A549 (cell line): ENCODE data around the gene TMEM121. TPM values are rescaled to one million over a fixed set of nuclear protein-coding genes. Genes with fewer than 3 reads are reported as not detected.

Source experiments
- ATAC-seq, 2 experiments: fragments of 200-7000 bp in 1 of 2; fragments of >200 bp in 1 of 2; cut with Nextera tagmentation in 1 of 2; cut with Tn5 transposase in 1 of 2; 3 replicates each; pipeline versions ENCODE4 v1.8.0 to v1.9.1; 2018 to 2020; ENCODE audit warnings: mild to moderate bottlenecking in 1 of 2, moderate library complexity in 1 of 2
- CTCF ChIA-PET: fragments of 300-600 bp; sonication (Branson Sonifier 250); formaldehyde crosslinking; extraction: SDS; loops from one replicate; lab custom pipeline; 2021; ENCODE audit warnings: antibody characterized with exemption, inconsistent platforms; lab: Yijun Ruan, JAX
- POLR2A ChIA-PET: fragments of 350-600 bp; formaldehyde crosslinking; extraction: SDS; loops from one replicate; lab custom pipeline; 2021; ENCODE audit warnings: antibody characterized with exemption, inconsistent platforms; lab: Yijun Ruan, JAX
- DNase-seq, 2 experiments: peaks; one replicate each; pipeline versions ENCODE4 v3.0.0 to v3.0.0-alpha.2; 2011 to 2016; ENCODE audit warnings: low read depth in 1 of 2, low spot score in 1 of 2
- FAIRE-seq: peaks from 2 replicates; lab custom pipeline; 2011; peaks lifted over from hg19 to GRCh38; lab: Jason Lieb, UNC
- H3K27ac ChIP-seq, 2 experiments: fragments of >200 bp; sonication (Bioruptor Twin); formaldehyde crosslinking; 3 replicates each; pipeline ENCODE4 v1.5.1; 2016 to 2017
- H3K4me1 ChIP-seq: fragments of >200 bp; sonication (Bioruptor Twin); formaldehyde crosslinking; 3 replicates; pipeline ENCODE4 v1.6.1; 2016
- H3K4me2 ChIP-seq: fragments of >200 bp; sonication (Bioruptor Twin); formaldehyde crosslinking; 3 replicates; pipeline ENCODE4 v1.6.1; 2016
- H3K4me3 ChIP-seq: fragments of >200 bp; sonication (Bioruptor Twin); formaldehyde crosslinking; 3 replicates; pipeline ENCODE4 v1.5.1; 2016
- H3K9me3 ChIP-seq: fragments of >200 bp; sonication (Bioruptor Twin); formaldehyde crosslinking; 3 replicates; pipeline ENCODE4 v1.6.1; 2016
- CBX2 ChIP-seq: fragments of 200-600 bp; sonication (generic); IDR thresholded peaks from 2 replicates; pipeline ENCODE4 v1.6.1; 2016; ENCODE audit warnings: low read depth, mild to moderate bottlenecking, borderline replicate concordance
- CBX8 ChIP-seq: fragments of 200-600 bp; sonication (generic); IDR thresholded peaks from 2 replicates; pipeline ENCODE4 v1.6.1; 2016
- CEBPB ChIP-seq, 2 experiments: fragments of >200 bp in 1 of 2; sonication (Bioruptor Twin) in 1 of 2; formaldehyde crosslinking in 1 of 2; IDR thresholded peaks; 2 replicates each; pipeline ENCODE4 v1.6.1; 2012 to 2016
- CHD2 ChIP-seq: fragments of 150-350 bp; IDR thresholded peaks from 2 replicates; pipeline ENCODE4 v1.6.1; 2014; ENCODE audit warnings: low read length; ENCODE audit not compliant: partially characterized antibody
- CHD4 ChIP-seq: fragments of 200-600 bp; sonication (generic); IDR thresholded peaks from 2 replicates; pipeline ENCODE4 v1.6.1; 2016; ENCODE audit warnings: antibody characterized with exemption, mild to moderate bottlenecking, borderline replicate concordance
- EHMT2 ChIP-seq: fragments of 200-600 bp; sonication (generic); IDR thresholded peaks from 2 replicates; pipeline ENCODE4 v1.6.1; 2016; ENCODE audit warnings: antibody characterized with exemption, low read depth, mild to moderate bottlenecking, moderate library complexity
- EP300 ChIP-seq, 2 experiments: fragments of >200 bp; sonication (Bioruptor Twin); formaldehyde crosslinking; IDR thresholded peaks; 2 replicates in 1 of 2; 3 replicates in 1 of 2; pipeline ENCODE4 v1.6.1; 2016 to 2017
- FOSL2 ChIP-seq, 2 experiments: fragments of 450-650 bp in 1 of 2; fragments of >200 bp in 1 of 2; sonication (Bioruptor Twin) in 1 of 2; formaldehyde crosslinking; IDR thresholded peaks; 2 replicates each; pipeline versions ENCODE4 v1.5.0 to v1.6.1; 2016 to 2020; ENCODE audit warnings: mild to moderate bottlenecking in 1 of 2, moderate library complexity in 1 of 2
- HDAC2 ChIP-seq: fragments of 200-600 bp; sonication (generic); IDR thresholded peaks from 2 replicates; pipeline ENCODE4 v1.6.1; 2016
- HOXA7 ChIP-seq: fragments of 250-450 bp; sonication (Bioruptor Pico); IDR thresholded peaks from 2 replicates; pipeline ENCODE4 v1.5.0; 2020; ENCODE audit warnings: mild to moderate bottlenecking, moderate library complexity
- HOXB13 ChIP-seq: fragments of 250-450 bp; sonication (Bioruptor Pico); IDR thresholded peaks from 2 replicates; pipeline ENCODE4 v1.5.0; 2020; ENCODE audit warnings: low read depth, mild to moderate bottlenecking, moderate library complexity
- JUN ChIP-seq, 2 experiments: fragments of >200 bp; sonication (Bioruptor Twin); formaldehyde crosslinking; IDR thresholded peaks; 2 replicates in 1 of 2; 3 replicates in 1 of 2; pipeline ENCODE4 v1.6.1; 2016 to 2017
- JUNB ChIP-seq: fragments of >200 bp; sonication (Bioruptor Twin); formaldehyde crosslinking; IDR thresholded peaks from 2 replicates; pipeline ENCODE4 v1.6.1; 2016
- MAFK ChIP-seq: fragments of 450-650 bp; IDR thresholded peaks from 2 replicates; pipeline ENCODE4 v1.6.1; 2014; ENCODE audit not compliant: partially characterized antibody
- MAZ ChIP-seq: fragments of 150-350 bp; IDR thresholded peaks from 2 replicates; pipeline ENCODE4 v1.6.1; 2014; ENCODE audit warnings: antibody characterized with exemption, low read depth, low read length, borderline replicate concordance
- MYC ChIP-seq: IDR thresholded peaks from 2 replicates; pipeline ENCODE4 v1.6.1; 2012; ENCODE audit warnings: mild to moderate bottlenecking, inconsistent platforms, low read length, improper control_type of control experiment, borderline replicate concordance
- NFE2L2 ChIP-seq: fragments of 150-350 bp; conservative IDR thresholded peaks from 2 replicates; pipeline ENCODE4 v1.6.1; 2014; ENCODE audit warnings: low read length
- PHF8 ChIP-seq: fragments of 200-600 bp; sonication (generic); IDR thresholded peaks from 2 replicates; pipeline ENCODE4 v1.6.1; 2016; ENCODE audit warnings: low read depth, mild to moderate bottlenecking, antibody characterized with exemption, moderate library complexity, borderline replicate concordance
- POLR2A ChIP-seq: IDR thresholded peaks from 2 replicates; pipeline ENCODE4 v1.6.1; 2012; ENCODE audit warnings: mild to moderate bottlenecking, low read length
- POLR2AphosphoS2 ChIP-seq: conservative IDR thresholded peaks from 2 replicates; pipeline ENCODE4 v1.6.1; 2012; ENCODE audit warnings: low read length, improper control_type of control experiment, inconsistent platforms
- RCOR1 ChIP-seq: fragments of 150-350 bp; IDR thresholded peaks from 2 replicates; pipeline ENCODE4 v1.6.1; 2014; ENCODE audit warnings: antibody characterized with exemption, low read length, low read depth
- RNF2 ChIP-seq: fragments of 200-600 bp; sonication (generic); IDR thresholded peaks from 2 replicates; pipeline ENCODE4 v1.6.1; 2016; ENCODE audit warnings: low read depth, mild to moderate bottlenecking, antibody characterized with exemption, moderate library complexity, borderline replicate concordance
- SMC3 ChIP-seq: fragments of >200 bp; sonication (Bioruptor Twin); formaldehyde crosslinking; IDR thresholded peaks from 3 replicates; pipeline ENCODE4 v1.6.1; 2018; ENCODE audit warnings: inconsistent platforms
- SREBF2 ChIP-seq: fragments of 450-650 bp; IDR thresholded peaks from 2 replicates; pipeline ENCODE4 v1.6.1; 2014; ENCODE audit warnings: mild to moderate bottlenecking, moderate library complexity
- TFCP2L1 ChIP-seq: fragments of 250-450 bp; sonication (Bioruptor Pico); IDR thresholded peaks from 2 replicates; pipeline ENCODE4 v1.5.0; 2021; ENCODE audit warnings: mild to moderate bottlenecking
- ZFP36 ChIP-seq: fragments of 450-650 bp; IDR thresholded peaks from 2 replicates; pipeline ENCODE4 v1.6.1; 2014; ENCODE audit warnings: borderline replicate concordance; ENCODE audit not compliant: partially characterized antibody
- WGBS: methylation state at CpG from one replicate; pipeline ENCODE4 v1.1.6; 2017; ENCODE audit errors: missing lambda C conversion rate; 5-methylcytosine and 5-hydroxymethylcytosine counted together
- polyA plus RNA-seq, 4 experiments: library from polyadenylated mRNA; depleted of rRNA in 3 of 4; stranded (reverse); fragments of >200 nt; fragmentation: RNase III in 1 of 4; extraction: RNeasy Plus Mini Kit Qiagen cat#74134 plus additional on column Dnase treatment in 1 of 4; gene quantifications; 2 replicates in 3 of 4; 3 replicates in 1 of 4; pipeline ENCODE4 v1.2.3, GENCODE V29; 2011 to 2017
- TF ChIP-seq, protein P1 (sequence below): fragments of 150-350 bp; IDR thresholded peaks from 2 replicates; pipeline ENCODE4 v1.6.1; 2014; ENCODE audit warnings: low read depth, mild to moderate bottlenecking, low read length
- TF ChIP-seq, protein P2 (sequence below): fragments of >200 bp; sonication (Bioruptor Twin); formaldehyde crosslinking; IDR thresholded peaks from 2 replicates; pipeline ENCODE4 v1.6.1; 2016
- TF ChIP-seq, protein P3 (sequence below): fragments of >200 bp; sonication (Bioruptor Twin); formaldehyde crosslinking; IDR thresholded peaks from 3 replicates; pipeline ENCODE4 v1.5.1; 2016
- TF ChIP-seq, protein P4 (sequence below): IDR thresholded peaks from 2 replicates; pipeline ENCODE4 v1.6.1; 2012

The TMEM121 gene
- polyA plus RNA-seq, 2 of the 4 experiments (the other 2 are of a cell fraction) = 2.3 to 5.7 TPM

DNA sequence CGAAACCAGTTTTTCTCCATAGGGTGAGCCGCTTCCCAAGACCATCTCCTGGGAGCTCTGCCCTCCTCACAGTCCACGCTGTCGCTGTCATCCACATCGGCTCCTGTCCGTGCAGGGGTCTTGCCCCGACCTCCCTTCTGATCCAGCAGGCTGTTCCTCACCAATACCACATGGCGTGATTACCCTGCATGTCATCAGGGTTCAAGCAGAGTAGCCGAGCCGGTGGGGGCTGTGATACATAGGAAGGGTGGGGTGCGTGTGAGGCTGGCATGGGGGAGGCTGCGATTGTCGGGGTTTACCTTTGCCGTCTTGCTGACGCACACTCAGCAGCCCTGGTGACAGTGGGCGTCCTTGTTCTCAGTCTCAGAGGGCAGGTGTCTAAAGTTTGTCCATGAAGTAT is 18.3 kb upstream of the TMEM121 start:
- no peak overlapping the region for H3K4me2 ChIP-seq
- FAIRE-seq (no peak), DNase-seq (no peak), ATAC-seq (no peak)
- CTCF ChIA-PET = interaction anchor here (1.3 to 1.9 kb wide), 2 partner anchors 20 to 26 kb away, joined by 4 to 5 read pairs; no protein-coding TSS in a partner anchor
- TF ChIP-seq CEBPB (IDR thresholded peaks at IDR 0.05) (no peak), SREBF2 (no peak), EP300 (IDR thresholded peaks at IDR 0.05) (no peak), JUNB (no peak), EHMT2 (no peak), HOXB13 (CRISPR knock-in tag) (no peak), HOXA7 (CRISPR knock-in tag) (no peak)
- POLR2A ChIA-PET = no interaction called here
- H3K4me1 ChIP-seq = peaks cover 11% of the 10 kb centered on the region
- H3K27ac ChIP-seq = no peak overlapping the region
- H3K9me3 ChIP-seq = no peaks in the 10 kb centered on the region
- no peak overlapping the region for H3K4me3 ChIP-seq
- 57% methylated on average over 16 of the region's 16 CpGs for WGBS

DNA sequence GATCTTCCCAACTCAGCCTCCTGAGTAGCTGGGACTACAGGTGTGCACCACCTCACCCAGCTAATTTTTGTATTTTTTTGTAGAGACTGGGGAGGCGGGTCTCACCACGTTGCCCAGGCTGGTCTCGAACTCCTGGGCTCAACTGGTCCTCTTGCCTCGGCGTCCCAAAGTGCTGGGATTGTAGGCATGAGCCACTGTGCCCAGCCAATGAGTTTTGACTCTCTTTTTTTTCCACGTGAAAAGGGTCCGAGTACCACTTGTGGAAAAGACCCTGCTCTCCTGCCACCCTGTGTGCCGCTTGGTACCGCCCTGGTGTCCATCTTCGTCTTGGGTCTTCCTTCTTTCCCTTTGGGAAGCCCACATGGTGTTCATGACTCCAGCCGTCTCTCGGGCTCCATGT is 17.8 kb upstream of the TMEM121 start:
- Histone ChIP-seq H3K27ac (no peak overlapping the region), H3K9me3 (no peaks in the 10 kb centered on the region), H3K4me2 (no peak overlapping the region), H3K4me3 (no peak overlapping the region), H3K4me1 (peaks cover 11% of the 10 kb centered on the region)
- POLR2A ChIA-PET = no interaction called here
- 73% methylated on average over 12 of the region's 12 CpGs for WGBS
- no peak for TF ChIP-seq MYC
- TF ChIP-seq CHD4 = no peak
- TF ChIP-seq, protein P1, sequence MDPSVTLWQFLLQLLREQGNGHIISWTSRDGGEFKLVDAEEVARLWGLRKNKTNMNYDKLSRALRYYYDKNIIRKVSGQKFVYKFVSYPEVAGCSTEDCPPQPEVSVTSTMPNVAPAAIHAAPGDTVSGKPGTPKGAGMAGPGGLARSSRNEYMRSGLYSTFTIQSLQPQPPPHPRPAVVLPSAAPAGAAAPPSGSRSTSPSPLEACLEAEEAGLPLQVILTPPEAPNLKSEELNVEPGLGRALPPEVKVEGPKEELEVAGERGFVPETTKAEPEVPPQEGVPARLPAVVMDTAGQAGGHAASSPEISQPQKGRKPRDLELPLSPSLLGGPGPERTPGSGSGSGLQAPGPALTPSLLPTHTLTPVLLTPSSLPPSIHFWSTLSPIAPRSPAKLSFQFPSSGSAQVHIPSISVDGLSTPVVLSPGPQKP = no peak
- TF ChIP-seq RNF2 = no peak
- TF ChIP-seq SREBF2 = no peak
- no peak for TF ChIP-seq CBX2
- TF ChIP-seq POLR2AphosphoS2 = no peak
- TF ChIP-seq, protein P2, sequence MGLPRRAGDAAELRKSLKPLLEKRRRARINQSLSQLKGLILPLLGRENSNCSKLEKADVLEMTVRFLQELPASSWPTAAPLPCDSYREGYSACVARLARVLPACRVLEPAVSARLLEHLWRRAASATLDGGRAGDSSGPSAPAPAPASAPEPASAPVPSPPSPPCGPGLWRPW = no peak
- TF ChIP-seq MAFK = no peak
- no peak for TF ChIP-seq RCOR1
- TF ChIP-seq HDAC2 = no peak
- TF ChIP-seq SMC3 = no peak
- no peak for TF ChIP-seq PHF8
- TF ChIP-seq CBX8 = no peak
- TF ChIP-seq, all 56 proteins: peak for 0
- no peak for DNase-seq
- no peak for ATAC-seq
- no peak for FAIRE-seq
- CTCF ChIA-PET = no interaction called here

DNA sequence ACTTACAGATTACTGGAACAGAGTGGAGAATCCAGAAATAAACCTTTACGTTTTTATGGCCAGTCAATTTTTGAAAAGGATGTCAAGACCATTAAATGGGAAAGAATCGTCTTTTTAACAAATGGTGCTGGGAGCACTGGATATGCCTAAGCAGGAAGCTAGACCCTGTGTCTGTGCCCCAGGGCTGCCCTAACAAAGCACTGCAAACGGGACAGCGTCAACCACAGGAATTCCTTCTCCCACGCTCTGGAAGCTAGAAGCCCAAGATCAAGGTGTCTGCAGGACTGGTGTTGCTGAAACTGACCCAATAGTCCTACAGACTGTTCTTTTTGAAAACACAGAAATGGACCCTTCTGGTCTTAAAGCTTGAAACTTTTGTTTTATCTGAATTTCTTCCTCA is 9.3 kb upstream of the TMEM121 start:
- TF ChIP-seq HDAC2 (no peak), NFE2L2 (no peak), CHD2 (no peak), FOSL2 (IDR thresholded peaks at IDR 0.05) (no peak), FOSL2 (CRISPR knock-in tag; IDR thresholded peaks at IDR 0.05) (no peak), ZFP36 (no peak), TFCP2L1 (CRISPR knock-in tag) (no peak), JUN (IDR thresholded peaks at IDR 0.05) (no peak), POLR2A (no peak), POLR2AphosphoS2 (no peak), MAZ (no peak), HOXA7 (CRISPR knock-in tag) (no peak)
- TF ChIP-seq, protein P3, sequence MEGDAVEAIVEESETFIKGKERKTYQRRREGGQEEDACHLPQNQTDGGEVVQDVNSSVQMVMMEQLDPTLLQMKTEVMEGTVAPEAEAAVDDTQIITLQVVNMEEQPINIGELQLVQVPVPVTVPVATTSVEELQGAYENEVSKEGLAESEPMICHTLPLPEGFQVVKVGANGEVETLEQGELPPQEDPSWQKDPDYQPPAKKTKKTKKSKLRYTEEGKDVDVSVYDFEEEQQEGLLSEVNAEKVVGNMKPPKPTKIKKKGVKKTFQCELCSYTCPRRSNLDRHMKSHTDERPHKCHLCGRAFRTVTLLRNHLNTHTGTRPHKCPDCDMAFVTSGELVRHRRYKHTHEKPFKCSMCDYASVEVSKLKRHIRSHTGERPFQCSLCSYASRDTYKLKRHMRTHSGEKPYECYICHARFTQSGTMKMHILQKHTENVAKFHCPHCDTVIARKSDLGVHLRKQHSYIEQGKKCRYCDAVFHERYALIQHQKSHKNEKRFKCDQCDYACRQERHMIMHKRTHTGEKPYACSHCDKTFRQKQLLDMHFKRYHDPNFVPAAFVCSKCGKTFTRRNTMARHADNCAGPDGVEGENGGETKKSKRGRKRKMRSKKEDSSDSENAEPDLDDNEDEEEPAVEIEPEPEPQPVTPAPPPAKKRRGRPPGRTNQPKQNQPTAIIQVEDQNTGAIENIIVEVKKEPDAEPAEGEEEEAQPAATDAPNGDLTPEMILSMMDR = no peak
- TF ChIP-seq, protein P4, sequence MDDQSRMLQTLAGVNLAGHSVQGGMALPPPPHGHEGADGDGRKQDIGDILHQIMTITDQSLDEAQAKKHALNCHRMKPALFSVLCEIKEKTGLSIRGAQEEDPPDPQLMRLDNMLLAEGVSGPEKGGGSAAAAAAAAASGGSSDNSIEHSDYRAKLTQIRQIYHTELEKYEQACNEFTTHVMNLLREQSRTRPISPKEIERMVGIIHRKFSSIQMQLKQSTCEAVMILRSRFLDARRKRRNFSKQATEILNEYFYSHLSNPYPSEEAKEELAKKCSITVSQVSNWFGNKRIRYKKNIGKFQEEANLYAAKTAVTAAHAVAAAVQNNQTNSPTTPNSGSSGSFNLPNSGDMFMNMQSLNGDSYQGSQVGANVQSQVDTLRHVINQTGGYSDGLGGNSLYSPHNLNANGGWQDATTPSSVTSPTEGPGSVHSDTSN = no peak
- TF ChIP-seq, protein P2 = no peak
- POLR2A ChIA-PET = no interaction called here
- Histone ChIP-seq H3K4me3 (no peak overlapping the region), H3K9me3 (no peaks in the 10 kb centered on the region), H3K27ac (no peak overlapping the region), H3K4me2 (no peak overlapping the region), H3K4me1 (peaks cover under 1% of the 10 kb centered on the region; the same call in 2 of the 3 replicates)
- DNase-seq = no peak
- CTCF ChIA-PET = interaction anchor here (0.9 to 3.6 kb wide), 4 partner anchors 11 to 21 kb away, joined by 3 to 14 read pairs (median 4); no protein-coding TSS in a partner anchor
- ATAC-seq = 0 out of 6 replicates have a peak, but pooled peaks of 1 of the 2 experiments have one; percentile 35
- no peak for FAIRE-seq
- 58% methylated on average over 5 of the region's 5 CpGs for WGBS
